ENCODE data around the gene KLHL8.

Gene KLHL8

DNA sequence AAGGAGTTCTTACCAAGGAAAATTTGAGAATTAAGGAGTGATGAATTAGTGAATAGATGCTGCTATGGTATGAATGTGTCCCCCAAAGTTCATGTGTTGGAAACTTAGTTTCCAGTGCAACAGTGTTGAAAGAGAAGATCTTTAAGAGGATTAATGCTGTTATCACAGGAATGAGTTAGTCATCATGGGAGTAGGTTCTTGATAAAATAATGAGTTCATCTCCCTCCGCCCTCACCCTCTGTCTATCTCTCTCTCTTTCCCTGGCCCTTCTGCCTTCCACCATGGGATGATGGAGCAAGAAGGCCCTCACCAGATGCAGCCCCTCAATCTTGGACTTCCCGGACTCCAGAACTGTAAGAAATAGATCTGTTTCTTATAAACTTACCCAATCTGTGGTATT is 38.3 kb upstream of the KLHL8 start:
- no peak for DNase-seq (ENCODE audit: low read depth)
- TF ChIP-seq, protein P1, sequence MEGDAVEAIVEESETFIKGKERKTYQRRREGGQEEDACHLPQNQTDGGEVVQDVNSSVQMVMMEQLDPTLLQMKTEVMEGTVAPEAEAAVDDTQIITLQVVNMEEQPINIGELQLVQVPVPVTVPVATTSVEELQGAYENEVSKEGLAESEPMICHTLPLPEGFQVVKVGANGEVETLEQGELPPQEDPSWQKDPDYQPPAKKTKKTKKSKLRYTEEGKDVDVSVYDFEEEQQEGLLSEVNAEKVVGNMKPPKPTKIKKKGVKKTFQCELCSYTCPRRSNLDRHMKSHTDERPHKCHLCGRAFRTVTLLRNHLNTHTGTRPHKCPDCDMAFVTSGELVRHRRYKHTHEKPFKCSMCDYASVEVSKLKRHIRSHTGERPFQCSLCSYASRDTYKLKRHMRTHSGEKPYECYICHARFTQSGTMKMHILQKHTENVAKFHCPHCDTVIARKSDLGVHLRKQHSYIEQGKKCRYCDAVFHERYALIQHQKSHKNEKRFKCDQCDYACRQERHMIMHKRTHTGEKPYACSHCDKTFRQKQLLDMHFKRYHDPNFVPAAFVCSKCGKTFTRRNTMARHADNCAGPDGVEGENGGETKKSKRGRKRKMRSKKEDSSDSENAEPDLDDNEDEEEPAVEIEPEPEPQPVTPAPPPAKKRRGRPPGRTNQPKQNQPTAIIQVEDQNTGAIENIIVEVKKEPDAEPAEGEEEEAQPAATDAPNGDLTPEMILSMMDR (conservative IDR thresholded peaks at IDR 0.05; ENCODE audit: control insufficient read depth, insufficient read depth, low read depth, low read length) = no peak
- no peak overlapping the region for H3K4me3 ChIP-seq (ENCODE audit: control insufficient read depth, low read depth, low read length)

DNA sequence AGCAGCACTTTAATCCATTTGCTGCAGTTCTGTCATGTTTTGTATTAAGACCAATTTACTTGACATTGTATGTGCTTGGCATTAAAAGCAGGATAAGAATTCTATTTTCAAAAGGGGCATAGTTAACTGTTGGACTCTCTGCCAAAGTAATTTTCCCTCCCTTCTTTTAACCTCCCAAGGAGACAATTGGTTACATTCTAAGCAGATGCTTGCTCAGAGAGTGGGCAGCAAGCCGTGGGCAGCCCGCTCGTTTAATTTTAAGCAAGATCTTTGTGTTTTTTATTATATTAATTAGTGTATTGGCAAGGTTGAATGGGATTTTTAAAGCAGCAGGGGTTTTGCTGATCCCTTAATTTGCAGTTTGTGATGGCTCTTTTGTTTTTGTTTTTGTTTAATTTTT is 37.1 kb upstream of the KLHL8 start:
- DNase-seq (ENCODE audit: low read depth) = no peak
- H3K4me3 ChIP-seq (ENCODE audit: control insufficient read depth, low read depth, low read length) = no peak overlapping the region
- TF ChIP-seq, protein P1 (conservative IDR thresholded peaks at IDR 0.05; ENCODE audit: control insufficient read depth, insufficient read depth, low read depth, low read length) = no peak

DNA sequence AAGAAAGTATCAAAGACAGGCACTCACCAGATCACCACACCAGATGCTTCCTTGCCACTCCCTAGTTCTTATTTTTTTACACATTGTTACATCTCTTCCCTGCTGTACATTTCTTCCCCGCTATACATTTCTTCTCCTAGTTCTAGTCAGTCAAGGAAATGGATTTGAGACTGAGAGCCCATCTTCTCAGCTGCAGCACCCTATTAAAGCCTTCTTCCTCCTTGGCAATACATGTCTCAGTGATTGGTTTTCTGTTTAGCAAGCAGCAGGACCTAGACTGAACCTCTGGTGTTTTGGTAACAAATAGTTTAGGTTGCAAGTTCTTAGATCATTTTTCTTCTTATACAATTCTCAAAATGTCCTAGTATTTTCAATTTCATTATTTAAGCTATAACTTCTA is 35.3 kb upstream of the KLHL8 start:
- TF ChIP-seq, protein P1 (conservative IDR thresholded peaks at IDR 0.05; ENCODE audit: control insufficient read depth, insufficient read depth, low read depth, low read length) = no peak
- no peak for DNase-seq (ENCODE audit: low read depth)
- H3K4me3 ChIP-seq (ENCODE audit: control insufficient read depth, low read depth, low read length) = no peak overlapping the region

DNA sequence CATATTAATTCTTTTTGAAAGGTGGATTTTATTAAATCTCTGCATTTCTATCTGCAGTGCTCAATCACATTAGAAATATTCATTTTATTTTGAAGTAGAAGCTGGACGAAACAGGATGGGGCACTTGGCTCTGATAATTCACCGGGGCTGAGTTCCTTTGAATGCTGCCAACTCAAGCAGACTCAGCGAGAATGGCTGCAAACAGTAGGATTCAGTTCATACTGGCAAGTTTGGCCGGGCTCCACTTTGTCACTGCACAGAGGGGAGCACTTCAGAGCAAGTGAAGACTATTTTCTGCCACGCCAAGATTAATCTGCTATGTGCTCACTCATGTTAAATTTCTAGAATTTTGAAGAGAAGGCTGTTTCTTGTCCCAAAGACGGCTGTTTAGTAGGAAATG is 30.7 kb upstream of the KLHL8 start:
- no peak for DNase-seq (ENCODE audit: low read depth)
- TF ChIP-seq, protein P1 (conservative IDR thresholded peaks at IDR 0.05; ENCODE audit: control insufficient read depth, insufficient read depth, low read depth, low read length) = no peak
- no peak overlapping the region for H3K4me3 ChIP-seq (ENCODE audit: control insufficient read depth, low read depth, low read length)

DNA sequence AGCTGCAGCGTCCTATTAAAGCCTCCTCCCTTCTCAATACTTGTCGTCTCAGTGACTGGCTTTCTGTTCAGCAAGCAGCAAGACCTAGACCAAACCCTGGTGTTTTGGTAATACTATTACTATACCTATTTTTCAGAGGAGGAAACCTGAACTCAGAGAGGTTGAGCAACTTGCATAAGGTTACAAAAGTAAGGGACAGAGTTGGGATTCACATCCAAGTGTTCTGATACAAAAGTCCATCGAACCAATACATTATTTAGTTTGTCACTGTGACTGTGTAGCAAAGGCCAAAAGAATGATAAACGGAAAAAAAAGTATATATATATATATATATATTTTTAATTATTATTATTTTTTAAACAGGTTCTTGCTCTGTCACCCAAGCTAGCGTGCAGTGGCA is 29.9 kb upstream of the KLHL8 start:
- H3K4me3 ChIP-seq (ENCODE audit: control insufficient read depth, low read depth, low read length) = no peak overlapping the region
- DNase-seq (ENCODE audit: low read depth) = no peak
- TF ChIP-seq, protein P1 (conservative IDR thresholded peaks at IDR 0.05; ENCODE audit: control insufficient read depth, insufficient read depth, low read depth, low read length) = no peak

DNA sequence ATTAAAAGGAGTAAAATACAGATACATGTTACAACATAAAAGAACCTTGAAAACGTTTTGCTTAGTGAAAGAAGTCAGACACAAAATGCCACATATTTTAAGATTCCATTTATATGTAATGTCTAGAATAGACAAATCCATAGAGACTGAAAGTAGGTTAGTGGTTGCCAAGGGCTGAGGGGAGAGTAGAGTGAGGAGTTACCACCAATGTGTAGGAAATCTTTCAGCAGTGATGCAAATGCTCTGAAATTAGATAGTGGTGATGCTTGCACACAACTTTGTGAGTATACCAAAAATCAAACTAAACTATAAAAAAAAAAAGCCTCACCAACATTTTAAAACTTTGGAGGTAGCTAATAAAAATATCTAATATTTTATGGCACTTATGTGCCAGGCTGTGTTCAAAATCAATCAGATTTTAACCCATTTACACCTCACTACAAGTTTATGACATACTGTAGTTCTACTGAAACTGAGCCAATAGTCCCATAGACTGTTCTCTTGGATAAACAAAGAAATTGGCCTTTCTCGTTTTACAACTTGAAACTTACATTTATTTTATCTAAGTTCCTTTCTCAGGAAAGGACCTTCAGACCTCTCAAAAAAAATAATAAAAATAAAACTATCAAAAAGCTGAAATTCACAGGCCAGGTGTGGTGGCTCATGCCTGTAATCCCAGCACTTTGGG is 29.1 kb upstream of the KLHL8 start:
- TF ChIP-seq, protein P1 (conservative IDR thresholded peaks at IDR 0.05; ENCODE audit: control insufficient read depth, insufficient read depth, low read depth, low read length) = no peak
- DNase-seq (ENCODE audit: low read depth) = no peak
- H3K4me3 ChIP-seq (ENCODE audit: control insufficient read depth, low read depth, low read length) = no peak overlapping the region
